ENCODE results near the gene CRYBA1.
"Not testable (repeated sequence)": the region's sequence is repeated elsewhere in the genome, so short reads cannot be mapped to it uniquely, and the experiment has no call there.

Gene CRYBA1

GRCh38 chr17:29252101-29252791 lies 5.6 kb downstream of the CRYBA1 start:
- peak; percentile 16 for TF ChIP-seq CTCF (IDR thresholded peaks at IDR 0.05; ENCODE audit: extremely low read depth, insufficient read depth, missing control alignments)
- in situ Hi-C loops (cut with MboI; ENCODE audit: low pct_unique_long_range_greater_than_20kb, low sequenced_read_pairs, unreplicated experiment), result no loop called here
- peak; percentile 42 for DNase-seq (ENCODE audit: low spot score)

- no peak for TF ChIP-seq CTCF (IDR thresholded peaks at IDR 0.05; ENCODE audit: extremely low read depth, insufficient read depth, missing control alignments)
- in situ Hi-C loops (cut with MboI; ENCODE audit: low pct_unique_long_range_greater_than_20kb, low sequenced_read_pairs, unreplicated experiment), result no loop called here
- no peak for DNase-seq (ENCODE audit: low spot score)
Observed at GRCh38 chr17:29253037-29253436, 6.4 kb downstream of the CRYBA1 start.

- no peak for TF ChIP-seq CTCF (IDR thresholded peaks at IDR 0.05; ENCODE audit: extremely low read depth, insufficient read depth, missing control alignments)
- DNase-seq (ENCODE audit: low spot score), result no peak
- in situ Hi-C loops (cut with MboI; ENCODE audit: low pct_unique_long_range_greater_than_20kb, low sequenced_read_pairs, unreplicated experiment), result no loop called here
Observed at GRCh38 chr17:29255926-29256522, 9.4 kb downstream of the CRYBA1 start.

GRCh38 chr17:29256735-29257466 lies 10.2 kb downstream of the CRYBA1 start:
- TF ChIP-seq CTCF (IDR thresholded peaks at IDR 0.05; ENCODE audit: extremely low read depth, insufficient read depth, missing control alignments), result no peak
- in situ Hi-C loops (cut with MboI; ENCODE audit: low pct_unique_long_range_greater_than_20kb, low sequenced_read_pairs, unreplicated experiment), result no loop called here
- DNase-seq (ENCODE audit: low spot score), result no peak

- no peak for DNase-seq (ENCODE audit: low spot score)
- in situ Hi-C loops (cut with MboI; ENCODE audit: low pct_unique_long_range_greater_than_20kb, low sequenced_read_pairs, unreplicated experiment), result no loop called here
- TF ChIP-seq CTCF (IDR thresholded peaks at IDR 0.05; ENCODE audit: extremely low read depth, insufficient read depth, missing control alignments), result no peak
Observed at GRCh38 chr17:29257756-29258155, 11.1 kb downstream of the CRYBA1 start.

- in situ Hi-C loops (cut with MboI; ENCODE audit: low pct_unique_long_range_greater_than_20kb, low sequenced_read_pairs, unreplicated experiment), result no loop called here
- no peak for DNase-seq (ENCODE audit: low spot score)
- no peak for TF ChIP-seq CTCF (IDR thresholded peaks at IDR 0.05; ENCODE audit: extremely low read depth, insufficient read depth, missing control alignments)
Observed at GRCh38 chr17:29263916-29264315, 17.3 kb downstream of the CRYBA1 start.

- in situ Hi-C loops (cut with MboI; ENCODE audit: low pct_unique_long_range_greater_than_20kb, low sequenced_read_pairs, unreplicated experiment); DNase-seq (ENCODE audit: low spot score): not testable (repeated sequence)
Observed at GRCh38 chr17:29271980-29272379, 25.3 kb downstream of the CRYBA1 start.
